H1 (cell line): Measurements from ENCODE around the gene TNFRSF1A. TPM values are rescaled to one million over a fixed set of nuclear protein-coding genes. Genes with fewer than 3 reads are reported as not detected.

Experiments
- CTCF ChIA-PET: fragments of 300-600 bp; sonication (Branson Sonifier 250); formaldehyde crosslinking; loops from one replicate; lab custom pipeline; 2021; ENCODE audit not compliant: partially characterized antibody; lab: Charles Lee
- POLR2A ChIA-PET: fragments of 300-600 bp; sonication (Branson Sonifier 250); formaldehyde crosslinking; loops from one replicate; lab custom pipeline; 2021; ENCODE audit warnings: inconsistent platforms; ENCODE audit not compliant: partially characterized antibody; lab: Charles Lee
- DNase-seq, 2 experiments: peaks; one replicate each; pipeline versions ENCODE4 v3.0.0 to v3.0.0-alpha.2; 2010 to 2022; ENCODE audit warnings: low spot score in 2 of 2, low read depth in 1 of 2, mixed read lengths in 1 of 2
- FAIRE-seq: peaks from 2 replicates; lab custom pipeline; 2011; peaks lifted over from hg19 to GRCh38; lab: Jason Lieb, UNC
- H2AFZ ChIP-seq: 2 replicates; pipeline ENCODE4 v1.8.1; 2012; ENCODE audit warnings: low read length, inconsistent platforms
- H2AK5ac ChIP-seq: 2 replicates; pipeline ENCODE4 v1.6.1; 2013; ENCODE audit warnings: low read depth, low read length
- H2BK120ac ChIP-seq: replicated peaks from 2 replicates; pipeline ENCODE3; 2013; ENCODE audit warnings: low read depth, low read length, inconsistent platforms
- H2BK12ac ChIP-seq: 2 replicates; pipeline ENCODE4 v1.6.1; 2013; ENCODE audit warnings: low read depth, low read length
- H2BK15ac ChIP-seq: 2 replicates; pipeline ENCODE4 v1.6.1; 2013; ENCODE audit warnings: low read length
- H2BK20ac ChIP-seq: 2 replicates; pipeline ENCODE4 v1.6.1; 2013; ENCODE audit warnings: low read length
- H2BK5ac ChIP-seq: 2 replicates; pipeline ENCODE4 v1.6.1; 2013; ENCODE audit warnings: low read depth, low read length
- H3K14ac ChIP-seq: 2 replicates; pipeline ENCODE4 v1.6.1; 2013; ENCODE audit warnings: inconsistent platforms; ENCODE audit not compliant: insufficient read length
- H3K18ac ChIP-seq: 2 replicates; pipeline ENCODE4 v1.6.1; 2013; ENCODE audit warnings: low read length; ENCODE audit errors: extremely low read depth
- H3K23ac ChIP-seq: 2 replicates; pipeline ENCODE4 v1.6.1; 2013; ENCODE audit warnings: inconsistent platforms; ENCODE audit not compliant: insufficient read length
- H3K23me2 ChIP-seq: 2 replicates; pipeline ENCODE4 v1.6.1; 2013; ENCODE audit warnings: low read depth, low read length
- H3K27ac ChIP-seq: 2 replicates; pipeline ENCODE4 v1.6.1; 2011; ENCODE audit warnings: low read depth, low read length, inconsistent platforms
- H3K27me3 ChIP-seq, 4 experiments: replicated peaks in 1 of 4; 1 replicate in 1 of 4; 2 replicates in 3 of 4; pipeline versions ENCODE4 v1.6.1 to v1.8.1; 2011 to 2013; ENCODE audit warnings: low read length in 3 of 4, mild to moderate bottlenecking in 3 of 4, inconsistent platforms in 2 of 4, mixed read lengths in 2 of 4, moderate library complexity in 1 of 4; ENCODE audit not compliant: control insufficient read depth in 3 of 4, insufficient read depth in 3 of 4; ENCODE audit errors: extremely low read depth in 1 of 4
- H3K36me3 ChIP-seq, 4 experiments: 2 replicates each; pipeline versions ENCODE4 v1.6.1 to v1.8.1; 2011 to 2013; ENCODE audit warnings: mild to moderate bottlenecking in 4 of 4, low read length in 3 of 4, moderate library complexity in 2 of 4, control low read depth in 1 of 4, inconsistent platforms in 1 of 4; ENCODE audit not compliant: insufficient read depth in 4 of 4, control insufficient read depth in 2 of 4
- H3K4ac ChIP-seq: replicated peaks from 2 replicates; pipeline ENCODE3; 2013; ENCODE audit warnings: low read length, low read depth, mixed read lengths, inconsistent platforms; ENCODE audit not compliant: insufficient read length
- H3K4me1 ChIP-seq, 4 experiments: replicated peaks in 1 of 4; 1 replicate in 1 of 4; 2 replicates in 3 of 4; pipeline versions ENCODE4 v1.6.1 to v1.8.1; 2011 to 2013; ENCODE audit warnings: low read length in 3 of 4, inconsistent platforms in 2 of 4, mixed read lengths in 1 of 4; ENCODE audit not compliant: insufficient read depth in 4 of 4, control insufficient read depth in 3 of 4
- H3K4me2 ChIP-seq, 2 experiments: 2 replicates each; pipeline versions ENCODE4 v1.6.1 to v1.8.1; 2011 to 2013; ENCODE audit warnings: low read depth in 2 of 2, low read length in 2 of 2, control low read depth in 1 of 2, inconsistent platforms in 1 of 2, mild to moderate bottlenecking in 1 of 2; ENCODE audit not compliant: insufficient read depth in 1 of 2
- H3K4me3 ChIP-seq, 4 experiments: fragments of 200-600, 300-600 bp in 1 of 4; sonication (generic), shearing (Covaris generic), sonication (Bioruptor Twin) in 1 of 4; 2 replicates each; pipeline versions ENCODE4 v1.5.1 to v1.8.1; 2011 to 2016; ENCODE audit warnings: low read length in 4 of 4, low read depth in 3 of 4, control low read depth in 2 of 4, inconsistent platforms in 2 of 4, mild to moderate bottlenecking in 2 of 4, mixed read lengths in 1 of 4, moderate library complexity in 1 of 4; ENCODE audit not compliant: insufficient read depth in 2 of 4; ENCODE audit errors: extremely low read depth in 1 of 4
- H3K56ac ChIP-seq: replicated peaks from 2 replicates; pipeline ENCODE3; 2013; ENCODE audit warnings: low read depth, mild to moderate bottlenecking, mixed read lengths, low read length, inconsistent platforms; ENCODE audit not compliant: insufficient read length
- H3K79me1 ChIP-seq: 2 replicates; pipeline ENCODE4 v1.6.1; 2013; ENCODE audit warnings: low read depth, low read length, control low read depth
- H3K79me2 ChIP-seq, 2 experiments: 2 replicates each; pipeline versions ENCODE4 v1.6.1 to v1.8.1; 2012 to 2013; ENCODE audit warnings: low read length in 2 of 2, mild to moderate bottlenecking in 2 of 2, inconsistent platforms in 1 of 2; ENCODE audit not compliant: insufficient read depth in 2 of 2, control insufficient read depth in 1 of 2
- H3K9ac ChIP-seq, 4 experiments: replicated peaks in 1 of 4; 1 replicate in 1 of 4; 2 replicates in 3 of 4; pipeline versions ENCODE4 v1.6.1 to v1.8.1; 2011 to 2013; ENCODE audit warnings: low read depth in 3 of 4, low read length in 3 of 4, control low read depth in 2 of 4, mild to moderate bottlenecking in 2 of 4, moderate library complexity in 2 of 4, inconsistent platforms in 1 of 4; ENCODE audit errors: extremely low read depth in 1 of 4
- H3K9me3 ChIP-seq, 2 experiments: 2 replicates each; pipeline versions ENCODE4 v1.6.1 to v1.8.1; 2012 to 2013; ENCODE audit warnings: mild to moderate bottlenecking in 2 of 2, moderate library complexity in 2 of 2, control low read depth in 1 of 2, inconsistent platforms in 1 of 2, low read depth in 1 of 2, low read length in 1 of 2, mixed read lengths in 1 of 2; ENCODE audit not compliant: insufficient read depth in 2 of 2
- H4K20me1 ChIP-seq, 2 experiments: replicated peaks in 1 of 2; 2 replicates each; pipeline versions ENCODE3 to v1.8.1; 2011 to 2013; ENCODE audit warnings: inconsistent platforms in 2 of 2, low read length in 2 of 2, mild to moderate bottlenecking in 1 of 2; ENCODE audit not compliant: insufficient read depth in 2 of 2, control insufficient read depth in 1 of 2
- H4K5ac ChIP-seq: 2 replicates; pipeline ENCODE4 v1.6.1; 2013; ENCODE audit warnings: low read length, low read depth, mixed read lengths, inconsistent platforms; ENCODE audit not compliant: insufficient read length
- H4K8ac ChIP-seq: 2 replicates; pipeline ENCODE4 v1.8.0; 2013; ENCODE audit warnings: mild to moderate bottlenecking, moderate library complexity, low read length, inconsistent platforms; ENCODE audit not compliant: insufficient read depth; ENCODE audit errors: extremely low read depth
- H4K91ac ChIP-seq: replicated peaks from 2 replicates; pipeline ENCODE3; 2013; ENCODE audit warnings: low read length, mixed read lengths, inconsistent platforms; ENCODE audit not compliant: insufficient read length
- CBX5 ChIP-seq: fragments of 300-800, 300-1000 bp; sonication (generic); IDR thresholded peaks from 2 replicates; pipeline ENCODE4 v1.7.1; 2016; ENCODE audit warnings: antibody characterized with exemption, low read length, low read depth
- EGR1 ChIP-seq: IDR thresholded peaks from 2 replicates; pipeline ENCODE4 v1.6.1; 2011; ENCODE audit warnings: low read depth, low read length, borderline replicate concordance
- JUND ChIP-seq: IDR thresholded peaks from 2 replicates; pipeline ENCODE4 v1.6.1; 2011; ENCODE audit warnings: mild to moderate bottlenecking, improper control_type of control experiment, low read length
- PHF8 ChIP-seq: fragments of 200-600 bp; sonication (generic); conservative IDR thresholded peaks from 2 replicates; pipeline ENCODE4 v1.7.1; 2012; ENCODE audit warnings: low read depth, mild to moderate bottlenecking, inconsistent platforms, low read length, moderate library complexity
- POLR2AphosphoS5 ChIP-seq: IDR thresholded peaks from 2 replicates; pipeline ENCODE4 v1.6.1; 2011; ENCODE audit warnings: low read depth, low read length
- RFX5 ChIP-seq: IDR thresholded peaks from 2 replicates; pipeline ENCODE4 v1.6.1; 2011; ENCODE audit warnings: low read depth, low read length, improper control_type of control experiment, borderline replicate concordance
- RNF2 ChIP-seq: fragments of 200-900, 300-1000 bp; sonication (generic); IDR thresholded peaks from 2 replicates; pipeline ENCODE4 v1.7.1; 2016; ENCODE audit warnings: borderline replicate concordance, low read depth, mild to moderate bottlenecking, antibody characterized with exemption, low read length; ENCODE audit not compliant: poor library complexity, severe bottlenecking; ENCODE audit errors: missing control alignments
- SP4 ChIP-seq: IDR thresholded peaks from 2 replicates; pipeline ENCODE4 v1.6.1; 2012; ENCODE audit warnings: low read length, inconsistent platforms
- WGBS, 2 experiments: shearing (Covaris generic) in 1 of 2; methylation state at CpG; one replicate each; pipeline versions ENCODE4 v1.1.6 to v1.1.7; 2013 to 2015; ENCODE audit warnings: low lambda C conversion rate in 2 of 2, mixed read lengths in 2 of 2, inconsistent platforms in 1 of 2, low coverage in 1 of 2, missing lambda C conversion rate in 1 of 2; ENCODE audit not compliant: insufficient replicate concordance in 2 of 2, insufficient coverage in 1 of 2, insufficient read length in 1 of 2; ENCODE audit errors: extremely low coverage in 1 of 2, missing lambda C conversion rate in 1 of 2; 5-methylcytosine and 5-hydroxymethylcytosine counted together
- polyA plus RNA-seq, 7 experiments: library from polyadenylated mRNA; depleted of rRNA in 3 of 7; stranded (reverse) in 5 of 7; unstranded in 2 of 7; fragments of >200 nt in 5 of 7; fragments of 200-250 nt in 2 of 7; gene quantifications; 1 replicate in 5 of 7; 2 replicates in 1 of 7; 4 replicates in 1 of 7; pipeline versions ENCODE4 v1.2.1 to v1.2.3, GENCODE V29; 2011 to 2013; ENCODE audit warnings: missing spikeins in 2 of 7, mixed read lengths in 2 of 7
- total RNA-seq: library from RNA; stranded (reverse); fragmentation: NEBNext Ultra II Directional; extraction: Animal tissue kit (Norgen Biotek cat#: 25700); gene quantifications from 2 replicates; pipeline ENCODE4 v1.2.1, GENCODE V29; 2021
- TF ChIP-seq, protein P1 (sequence below): IDR thresholded peaks from 2 replicates; pipeline ENCODE4 v1.6.1; 2012; ENCODE audit warnings: low read length, inconsistent platforms

The TNFRSF1A gene
- total and polyA plus RNA-seq, 2 of the 8 experiments (the other 6 are each of a cell fraction or from before 2014, with no cell fraction given) = 28.7 to 42.1 TPM

DNA sequence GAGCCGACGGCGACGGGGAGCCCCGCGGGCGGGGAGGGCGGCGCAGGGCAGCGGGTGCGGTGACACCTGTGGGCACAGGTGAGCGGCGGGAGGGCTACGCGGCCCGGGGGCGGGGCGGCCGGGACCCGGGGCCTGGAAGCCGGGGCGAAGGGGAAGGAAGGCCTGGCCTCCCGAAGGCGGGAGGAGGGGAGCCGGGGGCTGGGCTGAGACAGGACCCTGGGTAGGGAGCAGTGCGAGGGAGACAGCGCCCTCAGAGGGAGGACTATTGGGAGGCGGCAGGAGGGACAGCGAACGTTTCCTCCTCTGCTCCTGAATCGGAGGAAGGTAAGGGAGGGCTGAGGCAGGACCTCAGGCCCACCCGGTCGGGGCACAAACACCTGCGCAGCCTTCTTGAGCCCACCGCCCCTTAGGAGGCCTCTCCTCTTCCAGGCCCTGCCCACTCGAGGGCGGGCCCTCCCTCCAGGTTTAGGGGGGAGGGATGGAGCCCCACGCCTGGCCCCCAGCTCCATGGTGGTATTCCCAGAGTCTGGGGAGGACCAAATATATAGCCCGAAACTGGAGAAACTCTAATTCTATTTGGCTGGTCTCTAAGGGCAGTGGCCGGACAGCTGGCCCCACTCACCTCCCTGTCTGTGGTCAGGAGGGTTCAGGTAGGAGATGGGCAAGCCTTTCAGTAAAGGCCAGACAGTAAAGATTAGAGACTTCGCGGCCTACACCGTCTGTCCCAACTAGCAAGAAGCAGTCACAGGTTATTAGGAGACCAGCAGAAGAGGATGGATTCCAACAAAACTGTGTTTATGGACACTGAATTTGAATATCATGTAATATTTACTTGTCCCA is 30.9 kb downstream of the TNFRSF1A start:
- Histone ChIP-seq H3K36me3 (peaks cover 3 to 11% (median 7%) of the 10 kb centered on the region in 4 experiments; a peak in 4 of 8 replicates), H3K27ac (no peak overlapping the region), H3K79me1 (no peaks in the 10 kb centered on the region), H3K23ac (no peak overlapping the region), H3K18ac (peak overlapping the region; percentile 78; the same call in 1 of the 2 replicates), H4K8ac (no peak overlapping the region), H3K23me2 (peaks cover 6% of the 10 kb centered on the region; the same call in 1 of the 2 replicates), H3K56ac (no peak overlapping the region), H3K9me3 (no peaks in the 10 kb centered on the region), H3K27me3 (peaks cover 0 to 4% (median 2%) of the 10 kb centered on the region in 4 experiments; a peak in 4 of 7 replicates), H3K4me2 (peak overlapping the region; percentile 72 to 76), H3K79me2 (no peaks in the 10 kb centered on the region), H2BK120ac (no peak overlapping the region), H4K5ac (peak overlapping the region; percentile 9), H2BK5ac (no peak overlapping the region), H3K4me3 (peak overlapping the region; percentile 45 to 74 (median 68)), H2BK12ac (peak overlapping the region; percentile 27; the same call in 1 of the 2 replicates), H3K9ac (no peak overlapping the region; a peak in 3 of 7 replicates), H2BK15ac (0 out of 2 replicates have a peak overlapping the region, but pooled peaks have one; percentile 5), H2BK20ac (no peak overlapping the region), H4K20me1 (peaks cover 0 to 2% of the 10 kb centered on the region in 2 experiments), H3K14ac (no peak overlapping the region), H2AK5ac (no peak overlapping the region), H3K4ac (no peak overlapping the region), H2AFZ (no peak overlapping the region), H3K4me1 (peaks cover 4 to 26% (median 19%) of the 10 kb centered on the region in 4 experiments), H4K91ac (no peak overlapping the region)
- DNase-seq = peak in 1 of 2 experiments; percentile 89
- no peak for FAIRE-seq
- ChIA-PET CTCF (interaction anchor here (0.7 kb wide), 1 partner anchor 109 kb away, joined by 3 read pairs; no protein-coding TSS in a partner anchor), POLR2A (interaction anchor here (0.6 to 3.8 kb wide), 5 partner anchors 10 to 245 kb away, joined by 3 to 24 read pairs (median 3); no protein-coding TSS in a partner anchor)
- WGBS, 2 experiments = 50% methylated on average over 8 of the region's 43 CpGs; no CpG with 5 or more reads in 1 of the 2 experiments
- TF ChIP-seq PHF8 = 0 out of 2 replicates have a peak, but pooled peaks have one; percentile 62
- no peak for TF ChIP-seq EGR1
- no peak for TF ChIP-seq SP4
- no peak for TF ChIP-seq POLR2AphosphoS5
- TF ChIP-seq RNF2 = no peak
- no peak for TF ChIP-seq JUND
- TF ChIP-seq, protein P1, sequence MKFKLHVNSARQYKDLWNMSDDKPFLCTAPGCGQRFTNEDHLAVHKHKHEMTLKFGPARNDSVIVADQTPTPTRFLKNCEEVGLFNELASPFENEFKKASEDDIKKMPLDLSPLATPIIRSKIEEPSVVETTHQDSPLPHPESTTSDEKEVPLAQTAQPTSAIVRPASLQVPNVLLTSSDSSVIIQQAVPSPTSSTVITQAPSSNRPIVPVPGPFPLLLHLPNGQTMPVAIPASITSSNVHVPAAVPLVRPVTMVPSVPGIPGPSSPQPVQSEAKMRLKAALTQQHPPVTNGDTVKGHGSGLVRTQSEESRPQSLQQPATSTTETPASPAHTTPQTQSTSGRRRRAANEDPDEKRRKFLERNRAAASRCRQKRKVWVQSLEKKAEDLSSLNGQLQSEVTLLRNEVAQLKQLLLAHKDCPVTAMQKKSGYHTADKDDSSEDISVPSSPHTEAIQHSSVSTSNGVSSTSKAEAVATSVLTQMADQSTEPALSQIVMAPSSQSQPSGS = no peak
- TF ChIP-seq RFX5 = no peak
- no peak for TF ChIP-seq CBX5
